SIG-M5 treated with dmso at 0.1 percent for 504 hours (cell line): Measurements from ENCODE around the gene PLK5.

Source experiments
- DNase-seq: peaks from one replicate; lab custom pipeline; 2025; ENCODE audit not compliant: unreplicated experiment; lab: John Stamatoyannopoulos, UW

PLK5 gene

DNA sequence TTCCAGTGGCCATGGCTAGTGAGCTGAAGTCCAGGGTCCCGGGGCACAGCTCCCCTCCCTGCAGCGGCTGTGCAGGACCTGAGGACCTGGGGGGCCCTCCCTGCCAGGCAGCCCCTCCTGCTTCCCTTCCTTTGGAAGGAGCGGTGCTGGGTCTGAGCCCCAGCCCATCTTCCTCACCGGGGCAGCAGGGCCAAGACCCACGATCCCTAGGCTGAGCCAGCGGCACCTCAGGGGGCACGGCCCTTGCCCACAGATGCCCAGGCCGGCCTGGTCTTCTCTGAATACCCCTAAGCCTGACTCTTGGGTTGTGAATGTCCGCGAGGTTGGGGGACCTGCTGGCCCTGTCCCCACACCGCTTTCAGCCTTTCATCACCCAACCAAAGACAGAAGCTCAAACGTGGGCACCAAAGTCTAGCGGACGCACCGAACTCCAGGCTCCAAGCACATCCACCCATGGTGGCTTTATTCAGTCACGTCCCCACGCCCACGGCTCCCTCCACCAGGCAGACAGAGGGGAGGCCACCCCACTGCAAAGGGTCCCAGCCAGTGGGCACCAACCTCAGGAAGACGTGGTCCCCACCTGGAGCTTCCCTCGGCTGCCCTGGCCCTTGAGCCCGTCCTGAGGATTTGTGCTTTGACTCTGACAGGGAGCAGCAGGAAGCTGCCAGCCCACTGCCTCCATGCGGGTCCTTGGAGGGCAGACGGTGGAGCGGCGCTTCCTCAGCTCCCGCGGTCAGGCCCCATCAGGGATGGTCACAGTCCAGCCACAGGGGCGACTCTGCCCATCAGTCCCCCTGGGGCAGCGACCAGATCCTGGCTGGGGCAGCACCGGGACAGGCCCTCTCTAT is 52.6 kb downstream of the PLK5 start:
- DNase-seq = no peak

GRCh38 chr19:1577090-1577928 is 53.4 kb downstream of the PLK5 start:
- DNase-seq = no peak

GRCh38 chr19:1577929-1578618 is 54.2 kb downstream of the PLK5 start:
- no peak for DNase-seq

- no peak for DNase-seq
Measured at GRCh38 chr19:1579222-1579621, 55.3 kb downstream of the PLK5 start.

GRCh38 chr19:1580382-1580781 is 56.5 kb downstream of the PLK5 start:
- DNase-seq = no peak

- DNase-seq = no peak
Measured at GRCh38 chr19:1580957-1581356, 57.1 kb downstream of the PLK5 start.

GRCh38 chr19:1582201-1582600 is 58.3 kb downstream of the PLK5 start:
- no peak for DNase-seq

- no peak for DNase-seq
Measured at GRCh38 chr19:1584500-1585242, 60.8 kb downstream of the PLK5 start.

- no peak for DNase-seq
Measured at GRCh38 chr19:1585243-1585580, 61.3 kb downstream of the PLK5 start.
